ENCODE results near the gene CWC25. TPM values are rescaled to one million over a fixed set of nuclear protein-coding genes. Genes with fewer than 3 reads are reported as not detected.

CWC25 gene
- total and polyA plus RNA-seq, 9 of the 15 experiments (the other 6 are each of a cell fraction or from before 2014, with no cell fraction given), result 16.5 to 27.4 (median 23.0) TPM

GRCh38 chr17:38867179-38867967 lies 42.3 kb upstream of the CWC25 start (continued):
- TF ChIP-seq FIP1L1 (IDR thresholded peaks at IDR 0.05; ENCODE audit: low read depth, low read length, poor library complexity, severe bottlenecking), result no peak
- peak; percentile 59; the same call in 1 of the 2 replicates for TF ChIP-seq ZNF407 (IDR thresholded peaks at IDR 0.05; ENCODE audit: low read depth)
- no peak for TF ChIP-seq ZNF134 (CRISPR knock-in tag; conservative IDR thresholded peaks at IDR 0.05)
- no peak for TF ChIP-seq ZC3H11A (IDR thresholded peaks at IDR 0.05; ENCODE audit: low read depth, low read length)
- no peak for TF ChIP-seq SAFB2 (IDR thresholded peaks at IDR 0.05; ENCODE audit: borderline replicate concordance, low read depth, low read length, severe bottlenecking)
- peak; percentile 66 for TF ChIP-seq TEAD4 (IDR thresholded peaks at IDR 0.05; ENCODE audit: low read length)
- no peak for TF ChIP-seq TEAD4 (CRISPR knock-in tag; IDR thresholded peaks at IDR 0.05; ENCODE audit: borderline replicate concordance)
- TF ChIP-seq CAMTA2 (CRISPR knock-in tag; conservative IDR thresholded peaks at IDR 0.05), result no peak
- no peak for TF ChIP-seq CEBPG (CRISPR knock-in tag; IDR thresholded peaks at IDR 0.05)
- peak; percentile 46 to 73; a peak in 3 of 4 replicates for TF ChIP-seq CEBPG (tag; conservative IDR thresholded peaks at IDR 0.05 in 1 of 2, IDR thresholded peaks at IDR 0.05 in 1 of 2)
- no peak for TF ChIP-seq CHCHD3 (CRISPR knock-in tag; IDR thresholded peaks at IDR 0.05)
- TF ChIP-seq ARID1B (IDR thresholded peaks at IDR 0.05), result peak; percentile 6; the same call in 1 of the 2 replicates
- TF ChIP-seq BRF2 (IDR thresholded peaks at IDR 0.05; ENCODE audit: borderline replicate concordance, insufficient read depth, insufficient read length), result no peak

All from K562 (cell line).